Mucosa of stomach (tissue), 1 donor: Measurements from ENCODE around the gene CYP1A2.
A peak's percentile ranks its signal among the peaks of the same experiment; 100 is the strongest.
"Not testable (repeated sequence)": the region's sequence is repeated elsewhere in the genome, so short reads cannot be mapped to it uniquely, and the experiment has no call there.

ENCODE experiments used
- H3K27me3 ChIP-seq: one replicate; pipeline ENCODE4 v1.7.0; 2013; ENCODE audit warnings: mild to moderate bottlenecking, low read length; ENCODE audit not compliant: control insufficient read depth, insufficient read depth
- H3K36me3 ChIP-seq: one replicate; pipeline ENCODE4 v1.7.0; 2013; ENCODE audit warnings: low read length; ENCODE audit not compliant: control insufficient read depth, insufficient read depth
- H3K4me1 ChIP-seq: one replicate; pipeline ENCODE4 v1.7.0; 2013; ENCODE audit warnings: mild to moderate bottlenecking, low read length; ENCODE audit not compliant: control insufficient read depth, insufficient read depth
- H3K4me3 ChIP-seq: one replicate; pipeline ENCODE4 v1.7.0; 2013; ENCODE audit warnings: low read length
- H3K9ac ChIP-seq: one replicate; pipeline ENCODE4 v1.7.0; 2013; ENCODE audit warnings: mild to moderate bottlenecking, low read length, moderate library complexity
- H3K9me3 ChIP-seq: one replicate; pipeline ENCODE4 v1.7.0; 2013; ENCODE audit warnings: mild to moderate bottlenecking, low read length, moderate library complexity; ENCODE audit not compliant: control insufficient read depth
- donor health status: Pancreatic carcinoma.

CYP1A2 gene

DNA sequence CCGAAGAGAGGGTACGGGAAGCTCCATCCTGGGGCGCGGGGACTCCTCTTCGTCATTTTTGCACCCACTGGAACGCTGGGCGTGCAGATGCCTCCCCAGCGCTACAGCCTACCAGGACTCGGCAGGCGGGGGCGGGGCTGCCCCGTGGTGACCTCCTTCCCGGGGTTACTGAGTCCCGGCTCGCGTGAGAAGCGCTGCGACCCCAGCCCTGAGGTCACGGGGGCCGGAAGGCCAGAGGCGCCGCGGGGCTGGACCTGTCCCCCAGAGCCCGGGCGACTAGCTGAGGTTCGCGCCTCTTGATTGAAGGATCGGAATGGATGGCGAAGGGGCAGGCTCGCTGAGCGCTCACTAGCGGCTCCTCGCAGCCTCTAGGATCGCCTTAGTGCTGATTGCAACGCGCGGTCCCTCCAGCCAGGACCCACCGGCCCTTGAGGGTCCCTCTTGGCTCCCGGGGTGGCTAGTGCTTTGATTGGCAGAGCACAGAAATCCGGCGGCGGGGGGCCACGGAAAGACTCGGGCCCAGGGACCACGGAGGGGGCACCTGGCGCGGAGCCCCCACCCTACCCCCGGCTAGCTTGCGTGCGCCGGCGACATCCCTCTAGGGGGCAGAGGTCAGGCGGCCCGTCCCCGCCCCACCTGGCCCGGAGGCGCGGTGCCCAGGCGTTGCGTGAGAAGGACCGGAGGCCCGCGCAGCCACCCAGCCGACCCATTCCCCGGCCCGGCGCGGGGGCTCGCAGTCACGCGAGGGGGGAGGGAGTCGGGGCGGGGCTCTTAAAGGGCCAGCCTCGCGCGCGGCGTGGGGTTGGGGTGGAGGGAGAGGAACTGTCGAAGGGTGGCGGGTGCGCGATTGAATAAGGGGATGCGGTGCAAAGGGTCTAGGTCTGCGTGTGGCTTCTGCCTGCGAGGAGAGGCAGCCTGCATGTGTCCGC lies 22.5 kb upstream of the CYP1A2 start:
- H3K27me3 ChIP-seq, result peaks cover 33% of the 10 kb centered on the region

DNA sequence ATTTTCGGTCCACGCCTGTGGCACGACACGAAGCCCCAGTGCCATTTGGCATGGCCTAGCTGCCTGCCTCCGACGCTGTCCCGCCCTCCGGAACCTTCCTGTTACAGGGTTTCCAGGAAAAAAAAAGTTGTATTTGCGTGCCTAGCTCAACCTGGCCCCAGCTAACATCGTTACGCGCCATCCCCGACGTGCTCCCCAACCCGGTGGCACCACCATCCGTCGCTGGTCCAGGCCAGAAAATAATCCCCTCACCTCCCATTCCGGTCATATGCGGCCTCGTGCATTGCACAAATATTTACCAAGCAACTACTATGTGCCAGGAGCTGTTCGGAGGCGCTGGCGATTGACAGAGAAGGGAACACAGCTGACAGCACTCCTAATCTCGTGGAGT lies 21.9 kb upstream of the CYP1A2 start:
- H3K27me3 ChIP-seq, result peaks cover 33% of the 10 kb centered on the region
- no peaks in the 10 kb centered on the region for H3K9me3 ChIP-seq
- H3K4me1 ChIP-seq, result peaks cover 15% of the 10 kb centered on the region
- H3K9ac ChIP-seq, result no peak overlapping the region
- no peaks in the 10 kb centered on the region for H3K36me3 ChIP-seq
- no peak overlapping the region for H3K4me3 ChIP-seq

More for the DNA sequence above, 22.5 kb upstream of the CYP1A2 start:
- peak overlapping the region; percentile 34 for H3K9ac ChIP-seq
- H3K36me3 ChIP-seq, result no peaks in the 10 kb centered on the region
- peak overlapping the region; percentile 19 for H3K4me3 ChIP-seq
- H3K4me1 ChIP-seq, result peaks cover 15% of the 10 kb centered on the region
- H3K9me3 ChIP-seq, result no peaks in the 10 kb centered on the region

DNA sequence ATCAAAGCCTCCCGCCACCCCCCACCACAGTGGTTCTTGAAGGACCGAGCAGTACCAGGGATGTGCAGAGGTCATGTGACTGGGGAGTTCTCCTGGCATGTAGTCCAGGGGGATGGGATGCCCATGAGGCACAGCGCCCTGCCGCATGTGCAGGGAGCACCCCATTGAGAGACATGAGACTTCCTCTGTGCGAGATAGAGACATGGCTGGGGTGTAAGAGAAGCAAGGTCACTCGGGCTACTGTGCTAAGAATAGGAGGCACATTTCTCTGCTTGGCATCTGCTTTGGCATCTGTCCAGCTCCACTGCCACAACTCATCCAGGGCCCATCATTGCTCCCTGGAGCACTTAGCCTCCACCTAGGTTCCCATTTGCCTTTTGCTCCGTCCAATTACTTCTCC lies 20.9 kb upstream of the CYP1A2 start:
- Histone ChIP-seq H3K36me3 (no peaks in the 10 kb centered on the region), H3K9me3 (no peaks in the 10 kb centered on the region), H3K9ac (no peak overlapping the region), H3K27me3 (peaks cover 33% of the 10 kb centered on the region), H3K4me3 (no peak overlapping the region), H3K4me1 (peaks cover 15% of the 10 kb centered on the region)

DNA sequence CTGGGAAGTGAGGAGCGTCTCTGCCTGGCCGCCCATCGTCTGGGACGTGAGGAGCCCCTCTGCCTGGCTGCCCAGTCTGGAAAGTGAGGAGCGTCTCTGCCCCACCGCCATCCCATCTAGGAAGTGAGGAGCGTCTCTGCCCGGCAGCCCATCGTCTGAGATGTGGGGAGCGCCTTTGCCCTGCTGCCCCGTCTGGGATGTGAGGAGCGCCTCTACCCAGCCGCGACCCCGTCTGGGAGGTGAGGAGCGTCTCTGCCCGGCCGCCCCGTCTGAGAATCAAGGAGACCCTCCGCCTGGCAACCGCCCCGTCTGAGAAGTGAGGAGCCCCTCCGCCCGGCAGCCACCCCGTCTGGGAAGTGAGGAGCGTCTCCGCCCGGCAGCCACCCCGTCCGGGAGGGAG lies 19.9 kb upstream of the CYP1A2 start:
- not testable (repeated sequence) for H3K9ac ChIP-seq, H3K4me3 ChIP-seq, H3K9me3 ChIP-seq, H3K36me3 ChIP-seq
- Histone ChIP-seq H3K4me1 (peaks cover 15% of the 10 kb centered on the region), H3K27me3 (peaks cover 33% of the 10 kb centered on the region)

DNA sequence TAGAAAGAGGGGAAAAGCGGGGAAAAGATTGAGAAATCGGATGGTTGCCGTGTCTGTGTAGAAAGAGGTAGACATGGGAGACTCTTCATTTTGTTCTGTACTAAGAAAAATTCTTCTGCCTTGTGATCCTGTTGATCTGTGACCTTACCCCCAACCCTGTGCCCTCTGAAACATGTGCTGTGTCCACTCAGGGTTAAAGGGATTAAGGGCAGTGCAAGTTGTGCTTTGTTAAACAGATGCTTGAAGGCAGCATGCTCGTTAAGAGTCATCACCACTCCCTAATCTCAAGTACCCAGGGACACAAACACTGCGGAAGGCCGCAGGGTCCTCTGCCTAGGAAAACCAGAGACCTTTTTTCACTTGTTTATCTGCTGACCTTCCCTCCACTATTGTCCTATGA lies 19.3 kb upstream of the CYP1A2 start:
- H3K4me1 ChIP-seq, result peaks cover 15% of the 10 kb centered on the region
- not testable (repeated sequence) for H3K4me3 ChIP-seq, H3K9me3 ChIP-seq, H3K36me3 ChIP-seq, H3K9ac ChIP-seq
- H3K27me3 ChIP-seq, result peaks cover 33% of the 10 kb centered on the region

DNA sequence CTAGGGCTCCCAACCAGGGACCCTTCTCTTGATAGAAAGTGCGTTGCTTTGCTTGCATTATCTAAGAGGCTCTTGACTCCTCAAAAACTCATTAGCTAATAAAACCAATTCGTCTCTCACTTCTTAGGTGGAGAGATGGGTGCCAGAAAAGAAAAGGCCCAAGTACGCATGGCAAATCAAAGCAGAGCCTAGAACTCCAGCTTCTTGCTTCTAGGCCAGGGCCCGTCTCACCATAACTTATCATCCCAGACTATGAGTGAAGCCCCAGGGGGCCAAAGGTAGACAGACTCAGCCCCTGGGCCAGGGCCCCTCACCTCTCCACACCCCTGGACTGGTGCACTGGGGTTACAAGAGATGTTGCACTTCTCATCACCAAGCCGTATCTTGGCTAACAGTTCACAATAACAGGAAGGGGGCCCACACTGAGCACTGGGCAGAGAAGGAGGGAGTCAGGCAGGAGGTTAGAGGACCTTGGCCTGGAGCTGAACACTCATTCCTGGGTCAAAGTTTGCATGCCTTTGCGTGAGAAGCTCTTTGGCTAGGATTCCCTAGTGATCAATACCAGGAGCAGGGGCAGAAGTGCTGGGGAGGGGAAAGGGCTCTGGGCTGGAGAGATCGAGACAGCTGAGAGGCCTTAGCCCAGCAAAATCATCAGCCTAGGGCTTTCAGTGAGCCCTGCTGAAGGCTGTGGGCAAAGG lies 17.9 kb upstream of the CYP1A2 start:
- Histone ChIP-seq H3K9ac (no peak overlapping the region), H3K27me3 (peaks cover 28% of the 10 kb centered on the region), H3K36me3 (no peaks in the 10 kb centered on the region), H3K4me1 (peaks cover 13% of the 10 kb centered on the region), H3K9me3 (no peaks in the 10 kb centered on the region), H3K4me3 (no peak overlapping the region)

DNA sequence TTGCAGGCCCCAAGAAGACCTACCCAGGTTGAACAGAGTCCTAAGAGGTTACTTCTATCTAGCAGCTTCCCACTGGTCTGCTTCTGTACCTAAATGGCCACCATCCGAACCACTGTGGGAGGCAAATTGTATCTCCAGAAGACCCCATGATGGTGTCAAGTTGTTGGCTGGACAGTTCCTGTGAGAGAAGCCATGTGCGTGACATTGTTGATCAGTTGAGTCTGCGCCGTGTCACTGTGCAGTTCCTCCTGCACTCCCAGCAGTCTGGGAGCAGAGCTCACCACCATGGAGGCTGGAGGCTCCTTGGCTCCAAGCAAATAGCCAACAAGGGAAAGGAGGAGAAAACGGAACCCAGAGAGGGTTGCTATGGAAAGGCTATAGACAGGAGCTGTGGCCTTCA lies 15.8 kb upstream of the CYP1A2 start:
- Histone ChIP-seq H3K9ac (no peak overlapping the region), H3K4me1 (no peaks in the 10 kb centered on the region), H3K9me3 (no peaks in the 10 kb centered on the region), H3K27me3 (peaks cover 12% of the 10 kb centered on the region), H3K4me3 (no peak overlapping the region), H3K36me3 (no peaks in the 10 kb centered on the region)

DNA sequence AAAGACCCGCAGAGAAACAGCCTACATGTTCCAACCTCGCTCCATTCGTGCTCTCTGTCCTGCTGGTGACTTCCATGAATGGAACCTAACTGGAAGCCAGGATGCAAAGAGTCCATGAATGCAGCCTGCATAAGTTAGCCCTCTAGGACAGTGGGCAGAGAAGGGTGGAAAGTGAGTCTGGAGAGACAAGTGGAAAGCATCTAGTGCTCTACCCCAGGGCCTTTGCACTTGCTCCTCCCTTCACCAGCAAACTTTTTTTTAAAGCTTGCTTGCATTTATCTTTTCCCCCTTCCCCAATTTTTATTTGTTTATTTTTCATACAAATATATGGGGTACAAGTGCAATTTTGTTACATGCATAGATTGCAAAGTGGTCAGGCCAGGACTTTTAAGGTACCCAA lies 15.4 kb upstream of the CYP1A2 start:
- Histone ChIP-seq H3K27me3 (peaks cover 9% of the 10 kb centered on the region), H3K9ac (no peak overlapping the region), H3K4me1 (no peaks in the 10 kb centered on the region), H3K36me3 (no peaks in the 10 kb centered on the region), H3K9me3 (no peaks in the 10 kb centered on the region), H3K4me3 (no peak overlapping the region)

DNA sequence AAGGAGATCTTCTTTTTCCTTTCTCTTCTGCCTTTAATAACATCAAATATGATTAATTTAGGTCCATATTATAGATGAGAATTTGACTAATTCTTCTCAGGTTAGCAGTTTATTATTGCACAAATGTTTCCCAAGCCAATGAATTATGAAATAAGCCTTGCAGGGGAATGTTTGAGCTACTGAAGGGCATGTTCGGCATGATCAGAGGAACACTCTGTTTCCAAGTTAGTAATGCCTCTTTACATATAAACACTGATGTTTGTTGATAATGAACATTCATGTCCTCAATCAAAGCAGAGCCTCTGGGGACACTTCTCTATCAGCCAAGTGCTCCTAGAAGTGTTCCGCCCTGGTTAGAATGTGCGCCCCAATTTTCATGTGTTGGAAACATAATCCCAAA lies 13.3 kb upstream of the CYP1A2 start:
- Histone ChIP-seq H3K9me3 (no peaks in the 10 kb centered on the region), H3K4me1 (no peaks in the 10 kb centered on the region), H3K36me3 (no peaks in the 10 kb centered on the region), H3K27me3 (peaks cover 6% of the 10 kb centered on the region), H3K4me3 (no peak overlapping the region), H3K9ac (no peak overlapping the region)

DNA sequence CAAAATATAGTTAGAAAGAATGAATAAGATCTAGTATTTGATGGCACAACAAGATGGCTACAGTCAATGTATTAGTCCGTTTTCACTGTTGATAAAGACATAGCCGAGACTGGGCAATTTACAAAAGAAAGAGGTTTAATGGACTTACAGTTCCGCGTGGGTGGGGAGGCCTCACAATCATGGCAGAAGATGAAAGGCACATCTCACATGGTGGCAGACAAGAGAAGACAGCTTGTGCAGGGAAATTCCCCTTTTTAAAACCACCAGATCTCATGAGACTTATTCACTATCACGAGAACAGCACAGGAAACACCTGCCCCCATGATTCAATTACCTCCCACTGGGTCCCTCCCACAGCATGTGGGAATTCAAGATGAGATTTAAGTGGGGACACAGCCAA lies 10.4 kb upstream of the CYP1A2 start:
- H3K36me3 ChIP-seq, H3K9ac ChIP-seq, H3K4me3 ChIP-seq, H3K27me3 ChIP-seq, H3K9me3 ChIP-seq, H3K4me1 ChIP-seq: not testable (repeated sequence)

DNA sequence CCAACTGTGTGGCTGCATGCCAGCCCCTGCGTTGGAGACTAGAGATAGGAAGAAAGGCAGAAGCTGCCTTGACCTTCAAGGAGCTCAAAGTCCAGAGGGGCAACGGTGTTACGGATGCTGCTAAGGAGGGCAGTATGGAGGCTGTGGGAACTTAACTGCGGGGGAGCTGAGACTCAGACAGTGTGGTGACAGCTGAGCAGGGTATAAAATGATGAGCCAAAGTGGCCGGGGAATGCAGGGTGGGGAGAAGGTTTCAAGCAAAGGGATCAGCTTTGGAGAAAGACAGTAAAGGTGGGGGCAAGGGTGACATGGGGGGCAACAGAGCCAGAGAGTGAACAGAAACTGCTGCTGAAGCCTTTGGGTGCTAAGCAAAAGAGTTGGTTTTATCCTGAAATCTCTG lies 6.2 kb upstream of the CYP1A2 start:
- Histone ChIP-seq H3K9me3 (no peaks in the 10 kb centered on the region), H3K27me3 (no peaks in the 10 kb centered on the region), H3K9ac (no peak overlapping the region), H3K36me3 (no peaks in the 10 kb centered on the region), H3K4me3 (no peak overlapping the region), H3K4me1 (no peaks in the 10 kb centered on the region)

DNA sequence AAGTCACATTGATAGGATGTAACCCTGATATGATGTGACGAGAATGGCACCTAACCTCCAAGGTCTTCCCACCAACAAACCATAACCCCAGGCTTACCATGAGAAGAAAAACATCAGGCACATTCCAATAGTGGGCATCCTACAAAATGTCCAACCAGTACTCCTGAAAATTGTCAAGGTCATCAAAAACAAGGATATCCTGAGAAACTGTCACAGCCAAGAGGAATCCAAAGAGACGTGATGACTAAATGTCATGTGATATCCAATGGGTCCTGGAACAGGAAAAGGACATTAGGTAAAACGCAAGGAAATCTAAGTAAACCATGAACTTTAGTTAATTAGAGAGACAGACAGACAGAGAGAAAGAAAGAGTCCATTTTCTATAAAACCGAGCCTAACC lies 2.3 kb upstream of the CYP1A2 start:
- H3K27me3 ChIP-seq, result no peaks in the 10 kb centered on the region
- H3K36me3 ChIP-seq, result no peaks in the 10 kb centered on the region
- no peak overlapping the region for H3K4me3 ChIP-seq
- H3K9me3 ChIP-seq, result no peaks in the 10 kb centered on the region
- H3K9ac ChIP-seq, result no peak overlapping the region
- no peaks in the 10 kb centered on the region for H3K4me1 ChIP-seq
